HFF-Myc (cell line): Measurements from ENCODE around the gene WDR72.

ENCODE experiments used
- DNase-seq: peaks from one replicate; pipeline ENCODE4 v3.0.0-alpha.2; 2011; ENCODE audit warnings: low read depth; ENCODE audit errors: extremely low read depth
- H3K4me3 ChIP-seq: replicated peaks from 2 replicates; pipeline ENCODE4 v1.5.1; 2011; ENCODE audit warnings: low read depth, mild to moderate bottlenecking, control low read depth, low read length
- TF ChIP-seq, protein P1 (sequence below): IDR thresholded peaks from 2 replicates; pipeline ENCODE4 v1.5.1; 2012; ENCODE audit warnings: mild to moderate bottlenecking, low read depth, low read length, control low read depth; ENCODE audit errors: missing control alignments

WDR72 gene

DNA sequence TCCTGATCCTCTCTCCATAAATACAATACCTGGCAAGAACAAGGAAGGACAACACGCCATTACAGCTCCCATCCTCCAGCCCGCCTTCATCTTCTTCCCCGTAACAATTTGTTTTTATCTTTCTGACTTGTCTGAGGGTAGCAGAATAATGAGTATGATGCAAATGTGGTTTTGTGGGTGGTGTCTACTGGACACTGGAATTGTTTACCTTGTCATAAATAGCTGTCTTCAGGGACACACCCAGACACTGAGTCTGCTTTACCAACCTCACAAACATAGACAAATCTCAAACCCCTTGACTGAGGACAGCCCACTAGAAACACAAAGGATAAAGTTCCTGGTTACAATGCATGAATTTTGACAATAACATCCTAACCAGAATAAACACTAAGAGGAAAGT is 13.4 kb downstream of the WDR72 start:
- TF ChIP-seq, protein P1, sequence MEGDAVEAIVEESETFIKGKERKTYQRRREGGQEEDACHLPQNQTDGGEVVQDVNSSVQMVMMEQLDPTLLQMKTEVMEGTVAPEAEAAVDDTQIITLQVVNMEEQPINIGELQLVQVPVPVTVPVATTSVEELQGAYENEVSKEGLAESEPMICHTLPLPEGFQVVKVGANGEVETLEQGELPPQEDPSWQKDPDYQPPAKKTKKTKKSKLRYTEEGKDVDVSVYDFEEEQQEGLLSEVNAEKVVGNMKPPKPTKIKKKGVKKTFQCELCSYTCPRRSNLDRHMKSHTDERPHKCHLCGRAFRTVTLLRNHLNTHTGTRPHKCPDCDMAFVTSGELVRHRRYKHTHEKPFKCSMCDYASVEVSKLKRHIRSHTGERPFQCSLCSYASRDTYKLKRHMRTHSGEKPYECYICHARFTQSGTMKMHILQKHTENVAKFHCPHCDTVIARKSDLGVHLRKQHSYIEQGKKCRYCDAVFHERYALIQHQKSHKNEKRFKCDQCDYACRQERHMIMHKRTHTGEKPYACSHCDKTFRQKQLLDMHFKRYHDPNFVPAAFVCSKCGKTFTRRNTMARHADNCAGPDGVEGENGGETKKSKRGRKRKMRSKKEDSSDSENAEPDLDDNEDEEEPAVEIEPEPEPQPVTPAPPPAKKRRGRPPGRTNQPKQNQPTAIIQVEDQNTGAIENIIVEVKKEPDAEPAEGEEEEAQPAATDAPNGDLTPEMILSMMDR, result no peak
- H3K4me3 ChIP-seq, result no peak overlapping the region
- DNase-seq, result no peak

DNA sequence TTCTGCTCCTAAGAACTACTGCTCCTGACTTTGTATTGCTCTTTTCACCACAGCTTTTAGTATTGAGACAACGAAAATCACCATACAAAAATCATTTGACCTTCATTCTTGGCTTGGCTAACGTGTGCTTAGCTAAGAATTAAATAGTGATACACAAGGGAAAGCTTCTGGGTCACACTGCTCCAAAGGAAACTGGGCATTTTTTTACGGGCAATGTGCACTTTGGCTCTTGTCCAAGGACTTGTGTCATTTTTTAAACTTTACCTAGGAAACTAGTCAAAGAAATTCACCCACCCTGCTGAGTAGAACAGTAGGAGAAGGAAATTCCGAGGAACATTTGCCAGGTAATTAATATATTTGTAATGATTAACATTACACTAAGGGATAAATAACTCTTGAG is 19.8 kb downstream of the WDR72 start:
- no peak overlapping the region for H3K4me3 ChIP-seq
- TF ChIP-seq, protein P1, result no peak
- DNase-seq, result no peak

DNA sequence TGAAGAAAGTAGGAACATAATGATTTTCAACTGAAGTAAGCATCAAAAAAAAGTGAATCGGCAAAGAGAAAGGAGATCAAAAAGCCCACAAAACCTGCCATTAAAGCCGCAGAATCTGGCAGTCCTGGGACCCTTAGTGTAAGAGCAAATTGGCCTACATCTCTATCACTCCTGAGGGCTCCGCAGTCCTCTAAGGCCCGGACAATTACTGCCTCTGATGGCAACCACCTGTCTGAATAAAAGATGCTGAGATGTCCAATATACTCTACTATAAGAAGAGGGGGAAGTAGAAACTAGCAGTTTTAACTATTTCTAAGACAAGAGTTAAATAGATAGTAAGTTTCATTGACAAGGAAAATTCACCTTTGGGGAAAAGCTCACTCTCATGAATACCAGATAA is 20.3 kb downstream of the WDR72 start:
- H3K4me3 ChIP-seq, result no peak overlapping the region
- TF ChIP-seq, protein P1, result no peak

DNA sequence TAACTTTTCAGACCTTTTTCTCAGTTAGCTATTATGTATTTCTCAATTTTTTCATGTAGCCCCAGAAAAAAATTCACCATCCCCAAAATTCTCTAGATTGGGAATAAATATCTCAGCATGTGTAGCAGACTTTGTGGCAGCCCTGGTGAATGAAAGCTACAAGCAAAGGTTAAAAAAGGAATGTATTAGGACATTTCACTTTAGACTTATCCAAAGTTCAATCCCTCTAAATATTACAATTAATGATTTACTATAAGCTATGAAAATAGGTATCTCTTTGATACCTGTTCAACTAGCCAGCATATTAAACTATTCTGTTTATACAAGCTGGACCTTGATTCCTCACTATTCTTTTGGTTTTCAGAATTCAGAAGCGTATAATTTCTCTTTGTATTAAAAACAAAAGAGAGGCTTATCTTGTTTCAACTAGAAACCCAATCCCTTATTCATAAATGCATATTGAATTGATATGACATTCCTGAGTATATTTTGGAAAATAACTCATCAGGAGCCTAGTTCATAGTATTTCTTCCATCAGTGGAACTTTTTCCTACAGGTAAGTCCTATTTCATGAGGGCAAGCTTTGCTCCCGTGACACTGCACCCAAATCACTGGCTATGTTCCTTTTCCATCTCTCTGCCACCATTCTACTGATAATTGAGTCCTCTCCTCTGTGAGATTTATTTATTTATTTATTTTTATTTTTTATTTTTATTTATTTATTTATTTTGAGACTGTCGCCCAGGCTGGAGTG is 38.0 kb downstream of the WDR72 start:
- H3K4me3 ChIP-seq, result no peak overlapping the region
- TF ChIP-seq, protein P1, result no peak
- no peak for DNase-seq

More for the DNA sequence above, 20.3 kb downstream of the WDR72 start:
- no peak for DNase-seq

DNA sequence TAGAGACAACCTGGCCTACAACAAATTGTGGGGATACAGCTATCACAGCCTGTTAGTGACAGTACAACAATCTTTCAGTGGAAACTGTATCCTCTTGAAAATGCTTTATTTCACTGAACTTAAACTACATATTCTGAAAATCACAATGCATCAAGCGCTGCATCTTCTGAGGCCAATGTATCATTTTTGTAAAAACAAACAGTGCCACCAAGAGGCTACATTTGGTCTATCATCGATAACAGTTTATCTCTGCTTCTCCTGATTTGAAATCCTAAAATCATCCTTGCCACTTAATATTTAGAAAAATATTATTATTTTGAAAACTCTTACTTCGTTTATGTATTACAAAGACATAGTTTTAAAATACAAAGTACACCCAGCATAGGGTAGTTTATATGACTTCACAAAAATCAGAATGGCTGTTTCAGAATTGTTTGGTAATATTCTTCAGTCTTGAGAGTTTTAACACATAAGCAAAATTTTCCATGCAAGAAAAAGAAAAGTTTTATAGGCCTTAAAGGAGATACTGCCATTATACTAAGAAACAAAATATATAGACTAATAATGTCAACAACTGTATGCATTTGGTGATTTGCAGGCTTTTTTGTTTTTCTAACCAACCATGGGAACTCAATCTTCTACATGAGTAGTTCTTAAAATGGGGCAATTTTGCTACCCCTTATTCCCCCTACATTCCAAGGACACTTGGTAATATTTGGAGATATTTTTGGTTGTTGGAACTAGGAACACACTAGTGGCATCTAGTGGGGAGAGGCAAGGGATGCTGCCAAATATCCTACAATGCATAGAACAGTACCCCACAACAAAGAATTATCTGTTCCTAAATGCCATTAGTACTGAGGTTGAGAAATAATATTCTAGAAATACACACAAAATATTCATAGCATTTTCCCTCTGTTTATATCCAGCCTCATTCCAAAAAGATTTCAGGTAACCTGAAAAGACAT is 42.3 kb downstream of the WDR72 start:
- TF ChIP-seq, protein P1, result no peak
- no peak overlapping the region for H3K4me3 ChIP-seq
- no peak for DNase-seq

DNA sequence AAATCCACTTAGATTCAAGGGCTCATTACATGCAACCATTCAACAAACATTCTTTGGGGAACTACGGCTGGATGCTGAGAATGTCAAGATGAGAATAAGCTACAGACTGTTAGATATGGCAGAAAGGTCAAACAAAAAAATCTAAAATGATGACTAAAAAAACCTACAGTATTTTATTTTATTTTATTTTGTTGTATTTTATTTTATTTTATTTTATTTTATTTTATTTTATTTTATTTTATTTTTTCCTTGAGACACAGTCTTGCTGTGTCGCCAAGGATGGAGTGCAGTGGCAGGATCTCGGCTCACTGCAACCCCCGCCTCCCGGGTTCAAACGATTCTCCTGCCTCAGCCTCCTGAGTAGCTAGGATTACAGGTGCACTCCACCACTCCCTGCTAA is 46.2 kb downstream of the WDR72 start:
- DNase-seq, result no peak
- TF ChIP-seq, protein P1, result no peak
- no peak overlapping the region for H3K4me3 ChIP-seq
